ENCODE measurements around the gene AGBL4.
A peak's percentile ranks its signal among the peaks of the same experiment; 100 is the strongest.

The AGBL4 gene

DNA sequence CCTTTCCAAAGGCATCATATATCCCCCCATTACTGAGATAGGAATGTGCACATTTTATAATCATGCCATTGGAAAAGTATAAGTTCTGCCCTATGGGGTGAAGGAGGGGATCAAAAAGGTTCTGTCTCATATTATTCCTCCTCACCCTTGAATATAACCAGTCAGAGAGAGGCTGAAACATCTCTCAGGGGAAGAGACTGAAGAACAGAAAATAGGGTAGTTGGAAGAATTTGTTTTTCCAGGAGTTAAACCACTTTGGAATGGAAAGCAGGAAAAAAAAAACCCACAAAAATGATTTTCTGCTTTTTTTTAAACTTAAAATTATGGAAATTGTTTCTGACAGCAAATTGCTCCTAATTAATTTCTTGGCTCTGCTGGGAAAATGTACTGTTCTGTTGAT lies 1194.3 kb downstream of the AGBL4 start:
- TF ChIP-seq, protein P1, sequence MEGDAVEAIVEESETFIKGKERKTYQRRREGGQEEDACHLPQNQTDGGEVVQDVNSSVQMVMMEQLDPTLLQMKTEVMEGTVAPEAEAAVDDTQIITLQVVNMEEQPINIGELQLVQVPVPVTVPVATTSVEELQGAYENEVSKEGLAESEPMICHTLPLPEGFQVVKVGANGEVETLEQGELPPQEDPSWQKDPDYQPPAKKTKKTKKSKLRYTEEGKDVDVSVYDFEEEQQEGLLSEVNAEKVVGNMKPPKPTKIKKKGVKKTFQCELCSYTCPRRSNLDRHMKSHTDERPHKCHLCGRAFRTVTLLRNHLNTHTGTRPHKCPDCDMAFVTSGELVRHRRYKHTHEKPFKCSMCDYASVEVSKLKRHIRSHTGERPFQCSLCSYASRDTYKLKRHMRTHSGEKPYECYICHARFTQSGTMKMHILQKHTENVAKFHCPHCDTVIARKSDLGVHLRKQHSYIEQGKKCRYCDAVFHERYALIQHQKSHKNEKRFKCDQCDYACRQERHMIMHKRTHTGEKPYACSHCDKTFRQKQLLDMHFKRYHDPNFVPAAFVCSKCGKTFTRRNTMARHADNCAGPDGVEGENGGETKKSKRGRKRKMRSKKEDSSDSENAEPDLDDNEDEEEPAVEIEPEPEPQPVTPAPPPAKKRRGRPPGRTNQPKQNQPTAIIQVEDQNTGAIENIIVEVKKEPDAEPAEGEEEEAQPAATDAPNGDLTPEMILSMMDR (IDR thresholded peaks at IDR 0.05) = no peak

DNA sequence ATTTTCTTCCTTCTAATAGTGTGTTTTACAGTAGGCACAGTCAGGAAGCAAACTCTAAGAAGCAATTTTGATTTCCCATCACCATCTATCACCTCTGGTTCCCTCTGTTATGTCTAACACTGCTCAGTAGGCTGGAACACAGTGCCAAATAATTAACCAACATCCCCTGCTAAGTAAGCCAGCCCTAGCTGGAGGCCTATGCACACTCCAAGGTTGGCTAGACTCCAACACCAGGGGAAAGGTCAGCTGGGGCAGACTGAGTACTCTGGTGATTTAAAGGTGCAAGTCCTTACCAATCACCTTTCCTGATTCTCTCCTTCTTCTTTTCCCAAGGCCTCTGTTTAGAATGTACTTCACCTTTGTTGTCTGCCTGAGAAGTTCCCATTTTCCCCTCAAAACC lies 1200.6 kb downstream of the AGBL4 start:
- TF ChIP-seq, protein P1 (IDR thresholded peaks at IDR 0.05) = no peak

DNA sequence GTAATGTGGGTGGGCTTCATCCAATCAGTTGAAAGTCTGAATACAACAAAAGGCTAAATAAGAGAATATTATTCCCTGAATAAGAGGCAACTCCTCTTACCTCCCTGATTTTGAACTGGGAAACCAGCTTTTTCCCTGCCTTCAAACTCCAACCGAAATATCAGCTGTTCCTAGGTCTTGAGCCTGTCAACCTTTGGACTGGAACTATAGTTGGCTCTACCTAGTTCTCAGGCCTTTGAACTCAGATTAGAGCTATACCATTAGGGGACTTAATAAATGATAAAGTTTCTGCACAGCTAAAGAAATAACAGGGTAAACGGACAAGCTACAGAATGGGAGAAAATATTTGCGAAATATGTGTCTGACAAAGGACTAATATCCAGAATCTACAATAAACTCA lies 1203.3 kb downstream of the AGBL4 start:
- TF ChIP-seq, protein P1 (IDR thresholded peaks at IDR 0.05) = no peak

DNA sequence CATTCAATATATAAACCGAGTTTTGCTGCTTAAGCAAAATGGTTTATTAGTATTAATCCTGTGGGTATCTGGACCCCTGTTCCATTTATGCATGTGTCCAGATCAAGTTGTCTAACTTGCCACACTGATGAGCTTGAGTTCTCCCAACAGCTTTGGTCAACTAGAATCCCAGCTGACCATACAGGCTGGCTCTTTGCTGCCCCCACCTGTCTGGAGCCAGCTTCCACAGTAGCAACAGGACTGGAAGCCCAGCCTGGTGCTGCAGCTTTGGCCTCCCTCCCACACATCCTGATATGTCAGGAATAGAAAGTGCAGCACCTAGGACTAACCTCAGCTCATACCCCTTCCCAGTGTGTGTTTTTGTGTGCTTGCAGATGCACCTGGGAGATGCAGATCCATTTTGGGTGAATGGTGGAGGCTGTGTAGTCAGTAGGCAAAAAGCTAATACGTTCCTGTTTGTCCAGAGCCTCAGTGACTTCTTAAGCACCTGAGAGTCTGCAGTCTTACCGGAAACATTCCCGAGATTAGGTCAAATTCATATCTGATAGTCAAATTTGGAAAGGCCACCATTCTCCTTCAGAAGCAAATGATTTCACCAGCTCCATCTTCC lies 1206.1 kb downstream of the AGBL4 start:
- TF ChIP-seq, protein P1 (IDR thresholded peaks at IDR 0.05) = peak; percentile 86

DNA sequence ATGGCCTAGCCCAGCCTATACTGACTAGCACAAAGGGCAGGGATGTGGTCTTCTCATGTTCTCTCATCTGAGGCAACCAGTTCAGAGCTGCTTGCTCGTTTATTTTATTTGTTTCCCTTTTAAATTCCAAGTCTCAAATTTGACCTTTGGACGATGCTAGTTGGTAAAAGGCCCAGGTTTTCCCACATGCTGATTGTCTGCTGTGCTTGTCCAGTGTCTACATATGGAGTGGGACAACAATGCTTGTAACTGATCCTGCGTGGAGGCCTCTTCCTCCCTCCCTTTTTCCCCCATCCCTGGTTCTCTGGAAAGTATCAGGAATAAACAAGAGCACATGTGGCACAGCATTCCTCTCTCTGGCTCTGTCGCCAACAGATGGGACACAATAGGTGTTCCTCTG lies 1213.0 kb downstream of the AGBL4 start:
- TF ChIP-seq, protein P1 (IDR thresholded peaks at IDR 0.05) = no peak

DNA sequence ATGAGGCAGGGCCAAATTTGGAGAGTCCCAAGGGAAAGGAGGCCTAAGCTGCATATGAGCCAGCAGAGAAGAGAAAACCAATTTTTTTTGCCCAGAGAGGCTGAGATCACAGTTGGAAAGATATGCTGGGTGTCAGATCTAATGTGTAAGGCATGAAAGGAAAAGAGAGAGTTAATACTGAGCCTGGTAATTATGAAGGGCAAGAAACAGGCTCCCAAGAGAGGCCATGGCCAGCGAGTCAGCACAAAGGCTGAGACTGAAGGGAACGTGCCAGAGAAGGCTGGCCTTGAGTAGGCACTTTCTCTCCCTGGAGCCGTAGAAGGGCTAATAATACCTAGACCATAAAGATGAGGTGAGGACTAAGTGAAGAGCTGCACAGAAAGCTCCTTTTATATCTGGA lies 1215.3 kb downstream of the AGBL4 start:
- TF ChIP-seq, protein P1 (IDR thresholded peaks at IDR 0.05) = no peak

DNA sequence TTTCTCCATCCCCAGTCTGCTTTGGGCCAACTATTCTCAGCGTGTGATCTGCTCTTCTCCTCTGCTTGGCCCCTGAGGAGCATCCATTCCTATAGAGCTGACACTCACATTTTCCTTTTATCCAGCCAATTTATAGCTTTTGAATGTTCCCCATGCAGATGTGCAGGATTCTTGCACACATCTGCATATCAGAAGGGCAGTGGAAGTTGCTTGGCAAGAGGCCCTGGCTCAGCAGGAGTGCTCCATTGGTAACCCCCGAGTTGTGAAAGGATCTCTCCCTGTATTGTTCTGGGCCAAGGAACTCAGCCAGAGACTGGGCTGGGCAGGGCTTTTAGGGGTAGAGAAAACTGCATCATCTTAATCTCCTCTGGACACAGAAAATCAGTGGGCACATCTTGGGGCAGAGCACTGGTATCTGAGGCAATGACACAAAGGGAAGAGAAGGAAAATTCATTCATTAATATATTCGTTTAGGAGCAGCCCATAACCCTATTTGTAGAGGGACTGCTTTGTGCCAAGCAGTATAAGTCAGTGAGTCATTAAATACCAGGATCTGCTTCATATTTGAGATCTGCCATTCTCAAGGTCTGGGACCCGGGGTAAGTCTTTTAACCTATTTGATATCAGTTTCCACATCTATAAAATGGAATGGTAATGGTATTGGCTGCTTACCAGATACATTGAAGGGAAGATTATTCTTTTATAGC lies 1216.0 kb downstream of the AGBL4 start:
- TF ChIP-seq, protein P1 (IDR thresholded peaks at IDR 0.05) = no peak

All from LNCAP (cell line).